ENCODE data around the gene KCP.

The KCP gene

GRCh38 chr7:128878226-128879105 is 32.0 kb downstream of the KCP start:
- TF ChIP-seq RAD21 (IDR thresholded peaks at IDR 0.05; ENCODE audit: low read depth) (no peak), TCF12 (IDR thresholded peaks at IDR 0.05; ENCODE audit: low read depth) (no peak), EGR1 (IDR thresholded peaks at IDR 0.05) (no peak), NFIC (IDR thresholded peaks at IDR 0.05) (no peak), EP300 (IDR thresholded peaks at IDR 0.05; ENCODE audit: borderline replicate concordance) (no peak), TEAD4 (IDR thresholded peaks at IDR 0.05) (no peak), FOXM1 (IDR thresholded peaks at IDR 0.05; ENCODE audit: borderline replicate concordance, low read depth) (no peak), MAX (IDR thresholded peaks at IDR 0.05) (no peak), CEBPB (IDR thresholded peaks at IDR 0.05) (no peak), YY1 (IDR thresholded peaks at IDR 0.05; ENCODE audit: low read depth) (no peak), REST (IDR thresholded peaks at IDR 0.05; ENCODE audit: low read depth) (no peak), TAF1 (IDR thresholded peaks at IDR 0.05; ENCODE audit: low read depth) (no peak)
- TF ChIP-seq, protein P1, sequence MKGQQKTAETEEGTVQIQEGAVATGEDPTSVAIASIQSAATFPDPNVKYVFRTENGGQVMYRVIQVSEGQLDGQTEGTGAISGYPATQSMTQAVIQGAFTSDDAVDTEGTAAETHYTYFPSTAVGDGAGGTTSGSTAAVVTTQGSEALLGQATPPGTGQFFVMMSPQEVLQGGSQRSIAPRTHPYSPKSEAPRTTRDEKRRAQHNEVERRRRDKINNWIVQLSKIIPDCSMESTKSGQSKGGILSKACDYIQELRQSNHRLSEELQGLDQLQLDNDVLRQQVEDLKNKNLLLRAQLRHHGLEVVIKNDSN (IDR thresholded peaks at IDR 0.05): no peak

GRCh38 chr7:128877756-128878120 is 32.8 kb downstream of the KCP start:
- TF ChIP-seq TCF12 (IDR thresholded peaks at IDR 0.05; ENCODE audit: low read depth): no peak
- TF ChIP-seq RAD21 (IDR thresholded peaks at IDR 0.05; ENCODE audit: low read depth): no peak

- TF ChIP-seq REST (IDR thresholded peaks at IDR 0.05; ENCODE audit: low read depth) (no peak), TEAD4 (IDR thresholded peaks at IDR 0.05) (no peak), TAF1 (IDR thresholded peaks at IDR 0.05; ENCODE audit: low read depth) (no peak), FOXM1 (IDR thresholded peaks at IDR 0.05; ENCODE audit: borderline replicate concordance, low read depth) (no peak), EGR1 (IDR thresholded peaks at IDR 0.05) (no peak), YY1 (IDR thresholded peaks at IDR 0.05; ENCODE audit: low read depth) (no peak), EP300 (IDR thresholded peaks at IDR 0.05; ENCODE audit: borderline replicate concordance) (no peak), NFIC (IDR thresholded peaks at IDR 0.05) (no peak), TCF12 (IDR thresholded peaks at IDR 0.05; ENCODE audit: low read depth) (no peak), CREB1 (IDR thresholded peaks at IDR 0.05; ENCODE audit: low read depth) (no peak), MAX (IDR thresholded peaks at IDR 0.05) (no peak), RAD21 (IDR thresholded peaks at IDR 0.05; ENCODE audit: low read depth) (no peak), CEBPB (IDR thresholded peaks at IDR 0.05) (no peak), ZBTB7A (IDR thresholded peaks at IDR 0.05; ENCODE audit: low read depth) (no peak)
- TF ChIP-seq, protein P1 (IDR thresholded peaks at IDR 0.05): no peak
Observed at GRCh38 chr7:128876978-128877755, 33.3 kb downstream of the KCP start.

GRCh38 chr7:128876586-128876977 is 33.9 kb downstream of the KCP start:
- TF ChIP-seq EP300 (IDR thresholded peaks at IDR 0.05; ENCODE audit: borderline replicate concordance) (no peak), TEAD4 (IDR thresholded peaks at IDR 0.05) (no peak), EGR1 (IDR thresholded peaks at IDR 0.05) (no peak), CREB1 (IDR thresholded peaks at IDR 0.05; ENCODE audit: low read depth) (no peak), NFIC (IDR thresholded peaks at IDR 0.05) (no peak), CEBPB (IDR thresholded peaks at IDR 0.05) (no peak), RAD21 (IDR thresholded peaks at IDR 0.05; ENCODE audit: low read depth) (no peak), ZBTB7A (IDR thresholded peaks at IDR 0.05; ENCODE audit: low read depth) (no peak), MAX (IDR thresholded peaks at IDR 0.05) (no peak)
- TF ChIP-seq, protein P1 (IDR thresholded peaks at IDR 0.05): no peak

DNA sequence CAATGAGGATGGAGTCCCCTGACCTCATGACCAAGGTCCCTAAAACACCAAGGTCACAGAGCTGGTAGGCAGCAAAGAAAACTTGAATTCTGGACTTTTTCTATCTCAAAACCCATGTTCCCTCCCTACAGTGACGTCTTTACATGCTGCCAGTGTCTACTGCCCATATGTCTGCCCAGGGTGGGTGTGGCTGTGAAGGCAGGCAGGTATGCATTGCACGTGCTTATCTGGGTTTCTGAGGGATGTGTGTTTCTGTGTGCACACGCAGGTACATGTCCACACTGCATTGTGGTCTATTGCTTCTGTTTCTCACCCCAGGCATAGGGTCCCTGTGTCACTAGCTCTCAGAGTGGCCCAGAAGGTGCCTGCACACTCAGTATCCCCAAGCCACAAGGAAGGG is 34.4 kb downstream of the KCP start:
- TF ChIP-seq ZBTB7A (IDR thresholded peaks at IDR 0.05; ENCODE audit: low read depth) (no peak), CEBPB (IDR thresholded peaks at IDR 0.05) (no peak), EGR1 (IDR thresholded peaks at IDR 0.05) (no peak), RAD21 (IDR thresholded peaks at IDR 0.05; ENCODE audit: low read depth) (no peak), REST (IDR thresholded peaks at IDR 0.05; ENCODE audit: low read depth) (no peak), YY1 (IDR thresholded peaks at IDR 0.05; ENCODE audit: low read depth) (no peak), MAX (IDR thresholded peaks at IDR 0.05) (no peak), TAF1 (IDR thresholded peaks at IDR 0.05; ENCODE audit: low read depth) (no peak), TCF12 (IDR thresholded peaks at IDR 0.05; ENCODE audit: low read depth) (no peak), FOXM1 (IDR thresholded peaks at IDR 0.05; ENCODE audit: borderline replicate concordance, low read depth) (no peak), TEAD4 (IDR thresholded peaks at IDR 0.05) (no peak), CREB1 (IDR thresholded peaks at IDR 0.05; ENCODE audit: low read depth) (no peak), EP300 (IDR thresholded peaks at IDR 0.05; ENCODE audit: borderline replicate concordance) (no peak), NFIC (IDR thresholded peaks at IDR 0.05) (no peak)
- TF ChIP-seq, protein P1 (IDR thresholded peaks at IDR 0.05): no peak
